ENCODE data around the gene KLF11.

The KLF11 gene

GRCh38 chr2:10026940-10027569 lies 16.3 kb upstream of the KLF11 start:
- Histone ChIP-seq H3K79me1 (ENCODE audit: low read length) (peaks cover 8% of the 10 kb centered on the region), H3K14ac (ENCODE audit: low read length) (no peak overlapping the region), H2AFZ (ENCODE audit: insufficient read depth, low read length, poor library complexity) (no peak overlapping the region), H3K79me2 (ENCODE audit: control insufficient read depth, insufficient read depth, low read length, poor library complexity) (no peaks in the 10 kb centered on the region), H3K18ac (ENCODE audit: low read length) (no peak overlapping the region), H4K8ac (ENCODE audit: low read depth, low read length) (no peak overlapping the region), H2AK5ac (ENCODE audit: low read length) (peak overlapping the region; percentile 39), H2BK5ac (ENCODE audit: low read depth, low read length, poor library complexity) (no peak overlapping the region), H3K4me2 (ENCODE audit: low read length) (no peak overlapping the region), H3K36me3 (ENCODE audit: control insufficient read depth in 1 of 2, insufficient read depth in 2 of 2, low read length in 2 of 2) (no peaks in the 10 kb centered on the region), H3K4ac (ENCODE audit: low read depth, low read length) (no peak overlapping the region), H3K9ac (ENCODE audit: low read length) (no peak overlapping the region), H2BK120ac (ENCODE audit: insufficient read depth, low read length, poor library complexity) (no peak overlapping the region), H3K27ac (ENCODE audit: low read depth, low read length) (no peak overlapping the region), H4K91ac (ENCODE audit: low read depth, low read length) (peak overlapping the region; percentile 55), H2BK12ac (ENCODE audit: low read length) (peak overlapping the region; percentile 18), H3K23ac (ENCODE audit: low read length) (no peak overlapping the region), H3K4me3 (ENCODE audit: low read depth, low read length) (no peak overlapping the region), H4K12ac (ENCODE audit: low read depth, low read length) (no peak overlapping the region), H3K4me1 (ENCODE audit: control insufficient read depth in 1 of 2, insufficient read depth in 2 of 2, low read length in 2 of 2) (peaks cover 16 to 17% of the 10 kb centered on the region in 2 experiments), H3K9me3 (ENCODE audit: insufficient read depth, low read depth, low read length) (peaks cover 2% of the 10 kb centered on the region), H3K27me3 (ENCODE audit: insufficient read depth, low read length) (no peaks in the 10 kb centered on the region)
- DNase-seq = no peak
- WGBS (ENCODE audit: extremely low coverage, insufficient coverage, insufficient read length) = no CpG with 5 or more reads among the region's 8 CpGs

GRCh38 chr2:10027660-10028330 lies 15.6 kb upstream of the KLF11 start:
- peak overlapping the region; percentile 38 for H2BK5ac ChIP-seq (ENCODE audit: low read depth, low read length, poor library complexity)
- no peaks in the 10 kb centered on the region for H3K27me3 ChIP-seq (ENCODE audit: insufficient read depth, low read length)
- H4K91ac ChIP-seq (ENCODE audit: low read depth, low read length) = peak overlapping the region; percentile 55
- H3K18ac ChIP-seq (ENCODE audit: low read length) = peak overlapping the region; percentile 3
- no peak overlapping the region for H3K9ac ChIP-seq (ENCODE audit: low read length)
- H3K4me2 ChIP-seq (ENCODE audit: low read length) = no peak overlapping the region
- H2AFZ ChIP-seq (ENCODE audit: insufficient read depth, low read length, poor library complexity) = peak overlapping the region; percentile 61
- H3K27ac ChIP-seq (ENCODE audit: low read depth, low read length) = no peak overlapping the region
- H4K12ac ChIP-seq (ENCODE audit: low read depth, low read length) = no peak overlapping the region
- H3K9me3 ChIP-seq (ENCODE audit: insufficient read depth, low read depth, low read length) = peaks cover 2% of the 10 kb centered on the region
- H2BK12ac ChIP-seq (ENCODE audit: low read length) = peak overlapping the region; percentile 18
- peak overlapping the region; percentile 50 for H3K14ac ChIP-seq (ENCODE audit: low read length)
- peak overlapping the region; percentile 80 for H2BK120ac ChIP-seq (ENCODE audit: insufficient read depth, low read length, poor library complexity)
- H3K23ac ChIP-seq (ENCODE audit: low read length) = no peak overlapping the region
- H3K79me2 ChIP-seq (ENCODE audit: control insufficient read depth, insufficient read depth, low read length, poor library complexity) = no peaks in the 10 kb centered on the region
- H3K36me3 ChIP-seq (ENCODE audit: control insufficient read depth in 1 of 2, insufficient read depth in 2 of 2, low read length in 2 of 2) = no peaks in the 10 kb centered on the region
- H3K4me1 ChIP-seq (ENCODE audit: control insufficient read depth in 1 of 2, insufficient read depth in 2 of 2, low read length in 2 of 2) = peaks cover 13 to 14% of the 10 kb centered on the region in 2 experiments
- H3K4me3 ChIP-seq (ENCODE audit: low read depth, low read length) = no peak overlapping the region
- peaks cover 8% of the 10 kb centered on the region for H3K79me1 ChIP-seq (ENCODE audit: low read length)
- peak overlapping the region; percentile 7 for H2AK5ac ChIP-seq (ENCODE audit: low read length)
- DNase-seq = no peak
- no CpG with 5 or more reads among the region's 16 CpGs for WGBS (ENCODE audit: extremely low coverage, insufficient coverage, insufficient read length)
- no peak overlapping the region for H4K8ac ChIP-seq (ENCODE audit: low read depth, low read length)
- H3K4ac ChIP-seq (ENCODE audit: low read depth, low read length) = peak overlapping the region; percentile 1

- Histone ChIP-seq H3K4ac (ENCODE audit: low read depth, low read length) (no peak overlapping the region), H2AFZ (ENCODE audit: insufficient read depth, low read length, poor library complexity) (no peak overlapping the region), H3K27me3 (ENCODE audit: insufficient read depth, low read length) (no peaks in the 10 kb centered on the region), H3K9ac (ENCODE audit: low read length) (no peak overlapping the region), H3K4me3 (ENCODE audit: low read depth, low read length) (no peak overlapping the region), H3K27ac (ENCODE audit: low read depth, low read length) (no peak overlapping the region), H4K8ac (ENCODE audit: low read depth, low read length) (no peak overlapping the region), H3K79me1 (ENCODE audit: low read length) (peaks cover 8% of the 10 kb centered on the region), H2BK120ac (ENCODE audit: insufficient read depth, low read length, poor library complexity) (no peak overlapping the region), H3K9me3 (ENCODE audit: insufficient read depth, low read depth, low read length) (peaks cover 2% of the 10 kb centered on the region), H2AK5ac (ENCODE audit: low read length) (no peak overlapping the region), H3K23ac (ENCODE audit: low read length) (no peak overlapping the region), H2BK12ac (ENCODE audit: low read length) (no peak overlapping the region), H3K79me2 (ENCODE audit: control insufficient read depth, insufficient read depth, low read length, poor library complexity) (no peaks in the 10 kb centered on the region), H2BK5ac (ENCODE audit: low read depth, low read length, poor library complexity) (no peak overlapping the region), H3K14ac (ENCODE audit: low read length) (no peak overlapping the region), H3K36me3 (ENCODE audit: control insufficient read depth in 1 of 2, insufficient read depth in 2 of 2, low read length in 2 of 2) (no peaks in the 10 kb centered on the region), H3K4me1 (ENCODE audit: control insufficient read depth in 1 of 2, insufficient read depth in 2 of 2, low read length in 2 of 2) (peaks cover 13 to 14% of the 10 kb centered on the region in 2 experiments), H4K12ac (ENCODE audit: low read depth, low read length) (no peak overlapping the region), H3K18ac (ENCODE audit: low read length) (no peak overlapping the region), H4K91ac (ENCODE audit: low read depth, low read length) (peak overlapping the region; percentile 8), H3K4me2 (ENCODE audit: low read length) (no peak overlapping the region)
- DNase-seq = peak; percentile 49 to 54
- no CpG with 5 or more reads among the region's 16 CpGs for WGBS (ENCODE audit: extremely low coverage, insufficient coverage, insufficient read length)
Measured at GRCh38 chr2:10028407-10028987, 14.9 kb upstream of the KLF11 start.

GRCh38 chr2:10028988-10029874 lies 14.1 kb upstream of the KLF11 start:
- Histone ChIP-seq H2AFZ (ENCODE audit: insufficient read depth, low read length, poor library complexity) (no peak overlapping the region), H3K9me3 (ENCODE audit: insufficient read depth, low read depth, low read length) (peaks cover 2% of the 10 kb centered on the region), H2AK5ac (ENCODE audit: low read length) (no peak overlapping the region), H4K91ac (ENCODE audit: low read depth, low read length) (peak overlapping the region; percentile 28), H3K79me1 (ENCODE audit: low read length) (peaks cover 8% of the 10 kb centered on the region), H3K27ac (ENCODE audit: low read depth, low read length) (no peak overlapping the region), H3K4ac (ENCODE audit: low read depth, low read length) (no peak overlapping the region), H4K8ac (ENCODE audit: low read depth, low read length) (no peak overlapping the region), H3K27me3 (ENCODE audit: insufficient read depth, low read length) (no peaks in the 10 kb centered on the region), H3K14ac (ENCODE audit: low read length) (no peak overlapping the region), H3K36me3 (ENCODE audit: control insufficient read depth in 1 of 2, insufficient read depth in 2 of 2, low read length in 2 of 2) (no peaks in the 10 kb centered on the region), H2BK120ac (ENCODE audit: insufficient read depth, low read length, poor library complexity) (no peak overlapping the region), H3K4me1 (ENCODE audit: control insufficient read depth in 1 of 2, insufficient read depth in 2 of 2, low read length in 2 of 2) (peaks cover 13 to 14% of the 10 kb centered on the region in 2 experiments), H3K9ac (ENCODE audit: low read length) (no peak overlapping the region), H3K18ac (ENCODE audit: low read length) (no peak overlapping the region), H3K4me2 (ENCODE audit: low read length) (no peak overlapping the region), H3K4me3 (ENCODE audit: low read depth, low read length) (no peak overlapping the region), H2BK5ac (ENCODE audit: low read depth, low read length, poor library complexity) (no peak overlapping the region), H4K12ac (ENCODE audit: low read depth, low read length) (no peak overlapping the region), H3K79me2 (ENCODE audit: control insufficient read depth, insufficient read depth, low read length, poor library complexity) (no peaks in the 10 kb centered on the region), H2BK12ac (ENCODE audit: low read length) (no peak overlapping the region), H3K23ac (ENCODE audit: low read length) (no peak overlapping the region)
- WGBS (ENCODE audit: extremely low coverage, insufficient coverage, insufficient read length) = no CpG with 5 or more reads among the region's 26 CpGs
- peak; percentile 48 to 55 for DNase-seq
